CD4-positive, alpha-beta T cell treated with Interferon gamma for 1 hour (primary cell): ENCODE results near the gene IMMP2L.
"Not testable (repeated sequence)": the region's sequence is repeated elsewhere in the genome, so short reads cannot be mapped to it uniquely, and the experiment has no call there.

Experiments used
- DNase-seq: peaks from one replicate; pipeline ENCODE4 v3.0.0-alpha.2; 2020

The IMMP2L gene

DNA sequence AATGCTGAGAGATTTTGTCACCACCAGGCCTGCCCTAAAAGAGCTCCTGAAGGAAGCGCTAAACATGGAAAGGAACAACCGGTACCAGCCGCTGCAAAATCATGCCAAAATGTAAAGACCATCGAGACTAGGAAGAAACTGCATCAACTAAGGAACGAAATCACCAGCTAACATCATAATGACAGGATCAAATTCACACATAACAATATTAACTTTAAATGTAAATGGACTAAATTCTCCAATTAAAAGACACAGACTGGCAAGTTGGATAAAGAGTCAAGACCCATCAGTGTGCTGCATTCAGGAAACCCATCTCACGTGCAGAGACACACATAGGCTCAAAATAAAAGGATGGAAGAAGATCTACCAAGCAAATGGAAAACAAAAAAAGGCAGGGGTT, 114.8 kb downstream of the IMMP2L start:
- not testable (repeated sequence) for DNase-seq

DNA sequence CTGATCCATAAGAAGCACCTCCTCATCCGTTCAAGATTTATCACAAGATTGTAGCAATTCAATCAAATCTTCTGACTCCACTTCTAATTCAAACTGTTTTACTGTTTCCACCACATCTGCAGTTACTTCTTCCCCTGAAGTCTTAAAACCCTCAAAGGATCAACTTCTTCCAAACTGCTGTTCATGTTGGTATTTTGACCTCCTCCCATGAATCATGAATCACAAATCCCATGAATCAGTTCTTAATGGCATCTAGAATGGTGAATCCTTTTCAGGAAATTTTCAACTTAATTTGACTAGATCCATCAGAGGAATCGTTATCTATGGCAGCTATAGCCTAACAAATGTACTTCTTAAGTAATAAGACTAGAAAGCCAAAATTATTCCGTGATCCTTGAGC, 122.3 kb downstream of the IMMP2L start:
- no peak for DNase-seq

DNA sequence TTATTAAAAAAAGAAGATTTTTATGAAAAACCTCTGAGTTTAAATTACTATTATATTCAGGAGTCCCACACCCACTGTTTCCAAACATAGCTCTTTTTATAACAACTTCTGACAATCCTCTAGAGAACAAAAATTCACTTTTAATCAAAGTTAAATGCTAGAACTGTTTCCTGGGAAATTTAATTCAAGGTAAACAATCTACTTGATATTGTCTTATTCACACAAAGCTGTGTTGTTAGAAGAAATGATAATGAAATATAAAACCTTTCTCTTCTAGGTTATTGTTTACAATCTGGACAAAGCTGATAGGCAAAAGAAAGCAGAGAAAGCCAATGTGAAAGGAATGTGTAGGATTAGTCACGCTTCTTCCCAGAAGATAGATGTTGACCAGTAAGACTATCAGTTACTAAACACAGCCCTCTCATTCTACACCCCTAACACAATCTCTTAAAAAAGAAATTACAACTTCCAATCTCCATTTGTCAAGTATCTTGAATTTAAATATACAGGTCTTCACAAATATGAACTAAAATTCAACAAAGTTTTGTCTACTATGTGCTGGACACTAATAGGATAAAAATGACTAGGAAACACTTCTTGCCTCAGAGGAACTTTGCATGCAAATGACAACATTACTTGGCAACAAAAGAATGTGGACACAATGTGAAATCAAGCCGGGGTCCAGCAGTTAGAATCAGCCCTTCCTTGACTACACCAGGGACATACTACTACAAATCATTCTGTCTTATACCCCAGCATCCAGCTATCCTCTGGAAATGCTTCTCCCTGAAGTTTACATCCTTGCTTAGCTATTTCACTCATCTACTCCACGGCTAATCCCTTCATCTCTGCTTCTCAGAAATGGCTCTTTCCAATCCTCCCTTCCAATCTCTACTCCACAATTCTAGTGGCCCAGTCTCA, 123.7 kb downstream of the IMMP2L start:
- DNase-seq = no peak

DNA sequence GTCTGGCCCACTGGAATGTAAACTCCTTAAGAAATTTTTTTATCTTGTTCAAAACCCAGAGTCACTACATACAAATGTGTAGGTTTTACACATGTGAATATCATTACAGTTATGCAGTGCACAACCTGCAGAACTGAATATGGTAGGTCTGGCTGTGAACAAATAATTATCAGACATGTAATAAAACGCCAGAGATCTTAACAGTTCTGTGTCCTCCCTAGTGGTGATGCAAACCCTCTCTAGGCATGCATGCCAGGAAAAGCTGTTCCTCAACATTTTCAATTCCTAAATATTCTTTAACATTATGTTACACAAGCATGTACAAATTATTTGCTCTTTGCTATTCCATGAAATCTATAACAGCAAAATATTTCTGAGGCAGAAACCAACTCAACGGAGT, 124.6 kb downstream of the IMMP2L start:
- no peak for DNase-seq

DNA sequence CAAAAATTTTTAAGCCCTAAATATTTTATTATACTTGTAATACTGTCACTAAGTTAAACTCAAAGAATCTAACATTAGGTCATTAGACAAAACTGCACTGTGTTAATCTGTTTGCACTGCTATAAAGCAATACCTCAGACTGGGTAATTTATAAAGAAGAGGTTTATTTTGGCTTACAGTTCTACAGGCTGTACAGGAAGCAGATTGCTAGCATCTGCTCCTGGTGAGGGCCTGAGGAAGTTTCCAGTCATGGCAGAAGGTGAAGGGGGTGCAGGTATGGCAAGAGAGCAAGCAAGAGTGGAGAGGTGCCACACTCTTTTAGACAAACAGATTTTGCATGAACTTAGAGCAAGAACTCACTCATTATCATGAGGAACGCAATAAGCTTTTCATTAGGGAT, 125.7 kb downstream of the IMMP2L start:
- no peak for DNase-seq

DNA sequence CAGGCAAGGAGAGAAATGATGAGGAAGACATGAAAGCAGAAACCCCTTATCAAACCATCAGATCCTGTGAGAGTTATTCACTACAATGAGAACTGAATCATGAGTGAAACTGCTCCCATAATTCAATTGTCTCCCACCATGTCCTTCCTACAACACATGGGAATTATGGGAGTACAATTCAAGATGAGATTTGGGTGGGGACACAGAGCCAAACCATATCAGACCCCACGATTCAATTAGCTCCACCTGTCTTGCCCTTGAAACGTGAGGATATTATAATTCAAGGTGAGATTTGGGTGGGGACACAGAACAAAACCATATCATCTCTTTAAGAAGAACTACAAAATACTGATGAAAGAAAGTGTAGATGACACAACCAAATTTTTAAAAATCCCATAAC, 128.9 kb downstream of the IMMP2L start:
- no peak for DNase-seq

DNA sequence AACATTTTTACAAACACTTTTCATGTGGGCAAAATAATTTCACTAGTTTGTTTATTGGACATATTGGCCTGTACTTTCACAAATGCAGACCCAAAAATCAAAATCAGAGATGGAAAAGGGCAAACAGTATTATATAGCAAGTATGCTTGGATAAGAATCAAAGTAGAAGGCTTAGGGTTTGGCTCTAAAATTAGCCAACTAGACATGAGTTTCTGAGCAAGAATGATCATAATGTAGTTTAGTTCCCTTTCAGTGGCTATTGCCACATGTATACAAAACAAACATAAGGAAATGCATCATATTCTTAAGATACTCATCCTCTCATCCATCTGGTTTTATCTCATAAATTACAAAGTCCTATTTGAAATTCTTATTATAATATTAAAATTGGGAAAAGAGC, 132.5 kb downstream of the IMMP2L start:
- DNase-seq = no peak

DNA sequence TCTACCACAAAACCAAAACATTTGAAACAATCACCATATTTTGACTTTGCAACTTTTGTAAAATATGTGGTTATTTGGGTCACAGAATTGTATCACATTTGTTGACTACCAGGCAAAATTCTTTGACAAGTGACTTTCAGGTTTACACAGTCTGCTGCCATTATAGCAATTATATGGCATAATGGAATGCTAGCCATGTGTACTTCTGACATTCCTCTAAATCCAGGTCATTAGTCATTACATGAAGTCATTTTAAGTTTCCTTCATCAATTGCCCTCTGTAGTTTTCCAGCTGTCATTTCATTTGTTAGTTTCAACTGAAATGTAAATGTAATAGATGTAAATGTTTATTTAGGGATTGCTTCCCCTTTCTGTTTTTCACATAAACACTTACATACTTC, 137.5 kb downstream of the IMMP2L start:
- DNase-seq = no peak

DNA sequence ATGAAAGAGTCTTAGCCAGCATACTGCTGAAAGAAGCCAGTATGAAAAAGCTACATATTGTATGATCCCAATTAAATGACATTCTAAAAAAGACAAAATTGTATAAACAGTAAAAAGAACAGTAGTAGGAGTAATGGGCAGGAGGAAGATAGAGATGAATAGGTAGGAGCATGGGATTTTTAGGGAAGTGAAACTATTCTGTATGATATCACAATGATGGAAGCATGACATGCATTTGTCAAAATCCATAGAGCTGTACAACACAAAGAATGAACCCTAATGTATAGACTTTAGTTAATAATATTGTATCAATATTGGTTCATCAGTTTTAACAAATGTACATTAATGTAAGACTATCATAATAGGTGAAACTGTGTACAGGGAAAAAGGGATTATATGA, 147.9 kb downstream of the IMMP2L start:
- DNase-seq = no peak

DNA sequence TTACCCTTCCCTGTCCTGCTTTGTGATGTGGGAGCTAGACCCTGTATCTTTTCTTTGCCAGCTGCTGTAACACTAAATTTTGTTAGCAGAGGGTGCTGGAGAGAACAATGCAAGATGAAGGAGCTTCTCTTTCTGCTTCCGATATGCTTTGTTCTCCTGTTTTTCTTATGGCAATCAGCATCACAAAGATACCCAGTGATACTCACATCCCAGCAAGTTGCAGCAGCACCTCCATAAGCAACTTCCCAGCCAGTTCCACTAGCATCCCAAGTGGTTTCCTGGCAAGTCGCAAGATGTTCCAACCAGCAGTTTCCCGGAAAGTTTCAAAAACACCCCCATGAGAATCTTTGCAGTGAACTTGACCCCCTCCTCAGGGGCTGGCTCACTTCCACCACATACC, 148.6 kb downstream of the IMMP2L start:
- no peak for DNase-seq

DNA sequence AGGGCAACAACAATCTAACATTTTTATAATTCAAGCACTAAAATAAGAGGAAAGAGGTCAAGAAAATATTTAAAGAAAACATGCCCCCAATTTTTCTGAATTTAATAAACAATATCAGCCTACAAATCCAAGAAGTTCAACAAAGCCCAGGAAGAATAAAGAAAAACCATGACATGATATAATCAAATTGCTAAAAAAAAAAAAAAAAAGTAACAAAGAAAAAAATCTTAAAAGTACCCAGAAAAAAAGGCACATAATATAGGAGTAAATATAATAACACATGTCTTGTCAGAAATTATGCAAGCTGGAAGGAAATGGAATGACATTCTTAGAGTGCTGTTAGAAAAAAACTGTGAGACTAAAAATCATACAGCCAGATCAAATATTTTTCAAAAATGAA, 151.4 kb downstream of the IMMP2L start:
- DNase-seq = no peak

DNA sequence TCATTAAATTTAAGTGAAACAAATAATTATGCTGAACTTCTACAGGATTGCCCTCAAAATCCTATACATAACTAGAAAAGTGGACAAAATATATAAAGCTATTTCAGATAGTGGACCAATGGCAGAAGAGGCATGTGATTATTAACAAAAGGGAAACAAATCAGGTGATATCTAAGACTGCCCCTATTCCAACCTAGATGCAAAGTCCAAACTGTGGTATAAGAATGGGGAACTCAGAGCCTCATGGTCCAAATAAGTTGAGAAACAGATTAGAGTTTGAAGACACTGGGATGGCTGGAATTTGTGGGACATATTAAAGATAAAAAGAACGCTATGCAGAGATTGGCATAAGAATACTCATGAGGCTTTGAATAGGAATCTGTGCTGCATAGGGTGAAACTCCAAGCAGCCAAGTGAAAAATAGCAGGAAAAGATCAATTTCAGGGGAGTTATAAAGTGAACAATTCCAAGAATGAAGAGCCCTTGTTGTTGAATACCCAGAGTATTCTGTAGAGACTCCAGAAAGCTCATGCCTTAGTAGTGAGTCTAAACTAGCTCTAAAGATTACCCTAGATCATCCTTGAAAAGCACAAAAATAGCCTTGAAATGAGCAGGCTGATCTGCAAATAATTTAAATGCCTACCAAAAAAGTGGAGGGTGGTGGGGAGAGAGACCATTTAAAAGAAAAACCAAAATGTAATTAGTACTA, 152.4 kb downstream of the IMMP2L start:
- DNase-seq = no peak

DNA sequence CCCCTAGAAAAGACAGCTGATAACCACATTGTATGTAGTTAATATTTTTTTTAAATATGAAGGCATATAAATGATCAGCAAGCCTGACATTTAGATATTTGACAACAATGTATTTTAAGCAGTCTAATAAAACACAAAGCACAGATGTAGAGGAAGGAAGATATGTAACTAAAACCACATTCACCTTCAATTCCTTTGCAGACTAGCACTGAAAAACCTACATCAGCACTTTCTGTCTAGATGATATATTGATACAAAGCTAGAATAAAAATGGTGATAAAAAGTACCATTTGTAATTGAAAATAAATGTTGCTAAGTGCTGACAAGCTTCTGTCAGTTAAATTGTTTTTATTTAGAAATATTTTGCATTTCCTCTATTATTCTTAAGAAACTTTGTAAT, 153.6 kb downstream of the IMMP2L start:
- DNase-seq = no peak

DNA sequence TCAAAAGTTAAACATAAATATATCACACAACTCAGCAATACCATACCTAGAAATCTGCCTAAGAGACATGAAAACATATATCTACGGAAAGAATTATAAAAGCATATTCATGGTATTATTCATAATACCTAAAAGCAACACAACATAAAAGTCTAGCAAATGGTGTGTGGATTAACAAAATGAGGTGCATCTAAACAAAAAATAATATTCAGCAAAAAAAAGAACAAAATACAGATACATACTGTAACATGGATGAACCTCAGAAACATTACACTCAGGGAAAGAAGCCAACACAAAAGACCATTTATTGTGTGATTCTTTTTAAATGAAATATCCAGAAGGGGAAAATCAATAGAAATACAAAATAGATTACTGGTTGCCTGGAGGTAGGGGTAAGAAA, 155.0 kb downstream of the IMMP2L start:
- DNase-seq = no peak

DNA sequence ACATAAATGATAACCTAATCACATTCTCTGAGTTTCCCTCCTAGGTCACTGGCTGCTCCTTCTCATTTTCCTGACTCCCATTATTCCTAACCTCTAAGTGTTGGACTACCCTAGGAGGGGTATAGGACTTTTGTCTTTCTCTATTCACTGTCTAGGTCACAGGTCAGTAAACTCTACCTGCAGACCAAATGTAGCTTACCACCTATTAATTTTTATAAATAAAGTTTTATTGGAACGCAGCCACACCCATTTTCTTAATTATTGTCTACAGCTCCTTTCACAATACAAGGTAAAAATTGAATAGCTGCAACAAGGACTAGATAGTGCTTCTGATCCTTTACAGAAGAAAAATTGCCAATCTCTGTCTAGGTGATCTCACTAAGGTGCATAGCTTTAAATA, 156.7 kb downstream of the IMMP2L start:
- DNase-seq = no peak

DNA sequence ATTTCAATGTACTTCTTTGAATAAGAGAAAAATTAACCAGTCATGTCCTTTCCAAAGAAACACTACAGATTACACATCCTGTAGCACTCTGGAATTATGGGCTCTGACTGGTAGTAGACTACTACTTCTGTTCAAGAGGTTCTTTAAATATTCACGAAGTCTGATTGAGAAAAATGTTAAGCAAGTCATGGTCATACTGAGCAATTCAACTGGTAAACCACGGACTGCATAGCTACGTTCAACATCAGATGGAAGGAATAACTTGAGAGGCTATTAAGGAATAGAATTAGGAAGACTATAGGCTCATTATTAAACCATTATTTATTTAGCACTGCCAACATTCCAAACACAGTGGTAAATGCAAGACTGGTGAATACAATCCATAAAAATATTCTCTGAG, 160.8 kb downstream of the IMMP2L start:
- DNase-seq = no peak

DNA sequence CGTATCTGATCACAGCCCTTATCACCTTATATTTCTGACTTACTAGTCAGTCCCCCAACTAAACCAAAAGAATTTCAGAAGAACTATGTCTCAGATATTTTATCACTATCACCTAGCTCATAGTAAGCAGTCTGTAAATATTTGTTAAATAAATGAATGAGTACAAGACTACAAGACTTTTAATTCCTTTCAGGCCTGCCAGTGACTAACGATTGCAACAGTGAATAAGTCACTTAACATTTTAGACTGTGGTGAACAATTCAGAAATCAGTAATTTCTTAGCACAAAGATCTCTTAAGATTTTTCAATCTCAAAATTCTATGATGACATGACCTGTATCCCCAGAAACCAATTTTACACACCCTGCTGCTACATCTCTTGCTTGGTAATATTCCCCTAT, 162.2 kb downstream of the IMMP2L start:
- DNase-seq = no peak

DNA sequence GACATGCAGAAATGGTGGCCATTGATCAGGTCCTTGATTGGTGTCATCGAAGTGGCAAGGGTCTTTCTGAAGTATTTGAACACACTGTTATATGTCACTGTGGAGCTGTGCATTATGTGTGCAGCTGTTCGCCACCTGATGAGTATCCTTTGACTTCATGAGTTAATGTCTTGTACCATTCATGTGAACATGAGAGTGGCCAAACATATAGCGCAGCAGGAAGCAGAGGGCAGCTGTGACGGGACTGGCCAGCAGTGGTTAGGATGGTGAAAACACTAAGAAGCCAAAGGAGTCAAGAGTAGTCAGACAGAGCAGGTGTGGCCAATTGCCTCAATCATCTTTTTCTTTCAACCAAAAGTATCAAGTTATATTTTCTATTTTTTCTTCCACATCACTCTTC, 167.4 kb downstream of the IMMP2L start:
- DNase-seq = no peak

DNA sequence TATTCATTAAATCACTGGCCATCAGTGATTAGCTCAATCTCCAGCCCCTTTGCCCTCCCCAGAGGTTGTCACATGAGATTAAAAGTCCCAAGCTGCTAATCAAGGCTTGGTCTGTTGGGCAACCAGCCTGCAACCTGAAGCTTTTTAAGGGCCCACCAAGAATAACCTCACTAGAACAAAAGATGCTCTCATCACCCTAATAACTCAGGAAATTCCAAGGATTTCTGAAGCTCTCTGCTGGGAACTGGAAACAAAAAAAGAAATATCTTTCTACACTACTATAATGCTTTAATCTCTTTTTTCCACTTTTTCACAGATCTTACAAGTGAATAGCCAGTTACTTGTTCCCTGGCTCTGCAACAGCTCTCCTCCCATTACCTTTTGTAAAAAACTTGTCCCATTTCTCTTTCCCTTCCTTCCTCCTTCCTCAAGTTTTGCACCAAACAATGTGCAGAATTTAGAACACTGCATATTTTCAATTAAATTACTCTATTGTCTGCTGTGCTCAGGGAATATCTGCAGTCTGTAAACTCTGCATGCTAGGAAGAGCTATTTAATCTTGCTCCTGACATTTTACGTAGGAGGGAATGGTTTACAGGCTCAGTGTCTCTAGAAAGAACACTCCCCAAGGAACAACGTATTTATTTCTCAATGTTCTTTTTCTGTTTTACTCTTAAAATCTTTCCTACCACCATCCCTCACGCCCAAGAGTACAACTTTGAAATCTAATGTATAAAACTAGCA, 169.1 kb downstream of the IMMP2L start:
- no peak for DNase-seq

DNA sequence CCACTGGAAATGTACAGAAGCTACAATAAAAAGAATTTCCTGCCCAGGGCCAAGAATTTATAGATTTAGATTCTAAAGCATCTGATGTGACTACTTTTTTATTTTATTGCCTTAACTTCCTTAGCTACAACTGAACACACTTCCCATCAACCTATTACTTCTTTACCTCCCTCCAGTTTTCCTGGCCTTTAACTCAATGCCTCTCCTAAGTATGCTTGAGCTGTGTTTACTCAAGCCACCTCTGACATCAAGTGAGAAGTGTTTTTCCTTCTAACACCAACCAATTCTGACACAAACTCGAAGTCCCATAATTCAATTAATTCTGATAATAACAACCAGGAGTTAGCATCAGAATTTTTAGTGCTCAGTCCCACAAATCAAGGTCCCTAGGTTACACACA, 170.0 kb downstream of the IMMP2L start:
- DNase-seq = no peak

DNA sequence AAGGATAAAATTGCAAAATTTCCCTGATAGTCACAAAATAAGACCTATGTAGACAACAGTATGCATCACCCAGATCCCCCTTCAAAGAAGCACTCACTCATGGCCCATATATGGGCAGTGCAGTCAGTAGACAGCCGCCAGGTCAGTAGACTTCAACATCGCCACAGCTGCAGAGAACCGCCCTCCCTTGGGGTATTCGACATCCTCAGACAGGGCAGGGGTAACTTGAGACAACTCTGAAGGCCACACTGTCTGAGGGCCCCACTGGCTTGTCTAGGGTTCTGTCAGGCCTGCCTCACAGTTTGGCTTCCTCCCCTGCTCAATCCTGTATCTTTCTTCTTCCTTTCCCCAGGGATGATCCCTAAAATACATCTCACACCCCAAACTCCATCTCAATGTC, 172.3 kb downstream of the IMMP2L start:
- DNase-seq = no peak

DNA sequence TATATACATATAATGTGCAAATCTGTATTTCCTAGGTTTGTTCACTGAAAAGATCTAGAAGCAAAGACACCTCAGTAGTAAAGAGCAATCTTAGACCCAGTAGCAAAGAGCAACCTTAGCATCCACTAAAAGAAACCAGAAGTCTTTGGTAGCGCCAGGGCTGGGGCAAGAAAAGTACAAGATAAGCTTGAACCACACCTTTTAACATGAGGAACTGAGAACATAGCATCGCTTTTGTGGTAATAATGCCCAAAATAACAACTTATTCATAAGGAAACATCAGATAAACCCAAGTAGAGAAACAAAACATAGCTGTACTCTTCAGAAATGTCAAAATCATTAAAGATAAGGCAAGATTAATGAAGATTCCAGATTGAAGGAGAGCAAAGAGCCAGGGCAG, 173.4 kb downstream of the IMMP2L start:
- no peak for DNase-seq

DNA sequence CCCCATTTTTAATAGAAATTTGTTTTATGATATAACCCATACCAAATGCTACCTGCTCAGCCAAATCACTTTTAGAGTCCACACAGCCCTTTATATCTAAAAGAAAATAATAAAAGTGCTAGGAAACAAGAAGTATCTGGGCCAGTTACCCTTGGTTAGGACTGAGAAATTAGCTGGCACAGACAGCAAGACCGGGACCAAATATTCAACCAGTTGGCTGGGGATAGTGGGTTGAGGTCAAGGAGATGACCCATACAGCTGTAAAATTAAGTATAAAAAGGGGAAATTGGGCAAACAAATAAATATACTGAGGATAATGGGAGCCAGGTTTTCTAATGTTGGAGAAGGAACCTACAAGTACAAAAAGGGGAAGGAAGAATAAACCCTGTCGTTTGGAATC, 174.3 kb downstream of the IMMP2L start:
- no peak for DNase-seq
